SU-DHL-6 (cell line): ENCODE measurements around the gene ADGRF5.

Experiments
- H2AFZ ChIP-seq: fragments of 200-600 bp; sonication (generic); 2 replicates; pipeline ENCODE4 v1.6.1; 2014; ENCODE audit warnings: low read depth, mild to moderate bottlenecking, moderate library complexity, mixed read lengths, antibody characterized with exemption, low read length; ENCODE audit not compliant: severe bottlenecking
- H3F3A ChIP-seq: fragments of 200-600 bp; shearing (Covaris generic); 2 replicates; pipeline ENCODE4 v1.6.0; 2016; ENCODE audit warnings: antibody characterized with exemption, mild to moderate bottlenecking; ENCODE audit not compliant: insufficient read depth
- H3K27ac ChIP-seq: fragments of 200-600 bp; sonication (generic); 2 replicates; pipeline ENCODE4 v1.5.1; 2016; ENCODE audit warnings: low read depth, mild to moderate bottlenecking, low read length, moderate library complexity, mixed read lengths
- H3K27me3 ChIP-seq: fragments of 200-600 bp; sonication (generic), shearing (Covaris generic); 2 replicates; pipeline ENCODE4 v1.6.0; 2014; ENCODE audit warnings: mild to moderate bottlenecking, low read length
- H3K36me3 ChIP-seq: fragments of 200-600 bp; sonication (generic); 2 replicates; pipeline ENCODE4 v1.6.1; 2014; ENCODE audit warnings: mild to moderate bottlenecking, low read length, mixed read lengths
- H3K4me2 ChIP-seq: fragments of 300-600, 200-600 bp; shearing (Covaris generic), sonication (generic); 2 replicates; pipeline ENCODE4 v1.6.0; 2014; ENCODE audit warnings: low read length, low read depth, mild to moderate bottlenecking; ENCODE audit not compliant: poor library complexity, severe bottlenecking
- H3K4me3 ChIP-seq: fragments of 200-600 bp; sonication (generic); 2 replicates; pipeline ENCODE4 v1.5.1; 2014; ENCODE audit warnings: antibody characterized with exemption, low read length, mild to moderate bottlenecking, mixed read lengths; ENCODE audit not compliant: insufficient read depth, poor library complexity, severe bottlenecking
- H3K79me2 ChIP-seq: fragments of 200-600 bp; sonication (generic); 2 replicates; pipeline ENCODE4 v1.6.1; 2014; ENCODE audit warnings: mild to moderate bottlenecking, low read length, moderate library complexity; ENCODE audit not compliant: insufficient read depth
- H3K9ac ChIP-seq: fragments of 200-600 bp; sonication (generic); 2 replicates; pipeline ENCODE4 v1.7.0; 2014; ENCODE audit warnings: mild to moderate bottlenecking, low read length
- H3K9me2 ChIP-seq: fragments of 200-600 bp; sonication (generic); replicated peaks from 2 replicates; pipeline ENCODE4 v1.6.1; 2014; ENCODE audit warnings: low read length; ENCODE audit not compliant: insufficient read depth
- H3K9me3 ChIP-seq: fragments of 200-600 bp; sonication (generic); 2 replicates; pipeline ENCODE4 v1.6.1; 2014; ENCODE audit warnings: low read length, mixed read lengths; ENCODE audit not compliant: insufficient read depth
- H4K20me1 ChIP-seq: fragments of 200-600 bp; sonication (generic); 2 replicates; pipeline ENCODE4 v1.6.1; 2014; ENCODE audit warnings: low read depth, mild to moderate bottlenecking, antibody characterized with exemption, low read length, moderate library complexity, mixed read lengths
- EZH2phosphoT487 ChIP-seq: fragments of 200-600 bp; sonication (generic), shearing (Covaris generic); conservative IDR thresholded peaks from 2 replicates; pipeline ENCODE4 v1.6.1; 2018; ENCODE audit warnings: mild to moderate bottlenecking, antibody characterized with exemption, low read length, moderate library complexity, mixed read lengths
- TF ChIP-seq, protein P1 (sequence below): fragments of 200-600 bp; sonication (generic); IDR thresholded peaks from one replicate; pipeline ENCODE4 v1.5.1; 2017; ENCODE audit warnings: antibody characterized with exemption, mild to moderate bottlenecking, low read length, moderate library complexity; ENCODE audit not compliant: insufficient read depth, poor library complexity, severe bottlenecking

ADGRF5 gene

DNA sequence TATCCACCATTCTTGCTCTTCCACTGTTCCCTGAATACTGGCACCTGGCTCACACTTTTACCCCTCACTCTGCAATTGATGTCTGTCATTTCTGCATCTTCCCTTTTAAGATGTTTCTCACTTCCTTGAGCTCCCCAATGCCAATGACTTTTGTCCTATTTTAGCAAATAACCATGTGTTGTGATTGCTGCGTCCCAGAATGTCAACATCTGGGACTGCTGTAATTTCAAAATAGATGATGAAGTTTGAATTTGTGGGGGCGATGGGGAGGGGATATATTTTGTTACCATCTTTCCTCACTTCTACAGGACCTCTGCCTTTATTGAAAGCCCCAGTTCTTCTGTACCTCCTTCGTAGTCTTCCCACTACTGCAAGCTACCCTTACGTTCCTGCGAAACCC is 40.0 kb upstream of the ADGRF5 start:
- no peak overlapping the region for H3K27ac ChIP-seq
- no peak overlapping the region for H3K9ac ChIP-seq
- no peaks in the 10 kb centered on the region for H3F3A ChIP-seq
- no peaks in the 10 kb centered on the region for H3K27me3 ChIP-seq
- H3K36me3 ChIP-seq: no peaks in the 10 kb centered on the region
- no peaks in the 10 kb centered on the region for H4K20me1 ChIP-seq
- TF ChIP-seq EZH2phosphoT487: no peak
- TF ChIP-seq, protein P1, sequence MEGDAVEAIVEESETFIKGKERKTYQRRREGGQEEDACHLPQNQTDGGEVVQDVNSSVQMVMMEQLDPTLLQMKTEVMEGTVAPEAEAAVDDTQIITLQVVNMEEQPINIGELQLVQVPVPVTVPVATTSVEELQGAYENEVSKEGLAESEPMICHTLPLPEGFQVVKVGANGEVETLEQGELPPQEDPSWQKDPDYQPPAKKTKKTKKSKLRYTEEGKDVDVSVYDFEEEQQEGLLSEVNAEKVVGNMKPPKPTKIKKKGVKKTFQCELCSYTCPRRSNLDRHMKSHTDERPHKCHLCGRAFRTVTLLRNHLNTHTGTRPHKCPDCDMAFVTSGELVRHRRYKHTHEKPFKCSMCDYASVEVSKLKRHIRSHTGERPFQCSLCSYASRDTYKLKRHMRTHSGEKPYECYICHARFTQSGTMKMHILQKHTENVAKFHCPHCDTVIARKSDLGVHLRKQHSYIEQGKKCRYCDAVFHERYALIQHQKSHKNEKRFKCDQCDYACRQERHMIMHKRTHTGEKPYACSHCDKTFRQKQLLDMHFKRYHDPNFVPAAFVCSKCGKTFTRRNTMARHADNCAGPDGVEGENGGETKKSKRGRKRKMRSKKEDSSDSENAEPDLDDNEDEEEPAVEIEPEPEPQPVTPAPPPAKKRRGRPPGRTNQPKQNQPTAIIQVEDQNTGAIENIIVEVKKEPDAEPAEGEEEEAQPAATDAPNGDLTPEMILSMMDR: no peak
- H3K4me3 ChIP-seq: no peak overlapping the region
- H3K9me3 ChIP-seq: no peaks in the 10 kb centered on the region
- no peak overlapping the region for H2AFZ ChIP-seq
- no peaks in the 10 kb centered on the region for H3K79me2 ChIP-seq
- no peak overlapping the region for H3K4me2 ChIP-seq
- H3K9me2 ChIP-seq: no peaks in the 10 kb centered on the region

DNA sequence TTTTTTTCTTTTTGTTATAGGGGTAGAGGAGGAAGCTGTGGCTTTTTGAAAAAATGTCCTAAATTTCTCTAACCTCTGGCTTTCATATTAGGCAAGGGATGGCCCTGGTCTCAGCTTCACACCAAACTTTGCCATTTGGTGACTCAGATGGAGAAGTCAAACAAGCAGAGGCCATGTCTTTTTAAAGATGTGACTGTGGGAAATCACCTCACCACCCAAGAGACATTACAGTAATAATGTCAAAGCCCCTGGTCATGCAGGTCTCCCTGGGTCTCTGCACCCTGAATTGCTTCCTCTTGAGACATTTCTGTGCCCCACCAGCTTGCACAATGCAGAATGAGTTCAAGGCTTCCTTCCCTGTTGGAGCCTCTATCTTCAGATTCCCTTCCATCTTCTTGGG is 39.5 kb upstream of the ADGRF5 start:
- H4K20me1 ChIP-seq: no peaks in the 10 kb centered on the region
- no peaks in the 10 kb centered on the region for H3K9me3 ChIP-seq
- no peak overlapping the region for H2AFZ ChIP-seq
- H3K27me3 ChIP-seq: no peaks in the 10 kb centered on the region
- no peaks in the 10 kb centered on the region for H3K36me3 ChIP-seq
- H3F3A ChIP-seq: no peaks in the 10 kb centered on the region
- TF ChIP-seq, protein P1: no peak
- no peak for TF ChIP-seq EZH2phosphoT487
- no peak overlapping the region for H3K4me2 ChIP-seq
- H3K27ac ChIP-seq: no peak overlapping the region
- H3K9ac ChIP-seq: no peak overlapping the region
- no peak overlapping the region for H3K4me3 ChIP-seq
- H3K9me2 ChIP-seq: no peaks in the 10 kb centered on the region
- H3K79me2 ChIP-seq: no peaks in the 10 kb centered on the region

GRCh38 chr6:46959419-46959818 is 37.7 kb upstream of the ADGRF5 start:
- TF ChIP-seq EZH2phosphoT487: no peak
- TF ChIP-seq, protein P1: no peak
- H4K20me1 ChIP-seq: no peaks in the 10 kb centered on the region
- H3K9me2 ChIP-seq: no peaks in the 10 kb centered on the region

More at GRCh38 chr6:46959419-46959818, 37.7 kb upstream of the ADGRF5 start:
- no peaks in the 10 kb centered on the region for H3K9me3 ChIP-seq
- H3K36me3 ChIP-seq: no peaks in the 10 kb centered on the region
- no peak overlapping the region for H3K9ac ChIP-seq
- H3K27ac ChIP-seq: no peak overlapping the region
- no peak overlapping the region for H3K4me3 ChIP-seq
- no peaks in the 10 kb centered on the region for H3K27me3 ChIP-seq
- H2AFZ ChIP-seq: no peak overlapping the region
- H3K79me2 ChIP-seq: no peaks in the 10 kb centered on the region
- H3K4me2 ChIP-seq: no peak overlapping the region
- no peaks in the 10 kb centered on the region for H3F3A ChIP-seq
